C4-2B (cell line): ENCODE data around the gene SMG6.

ENCODE experiments used
- ZFX ChIP-seq: fragments of 450-650 bp; IDR thresholded peaks from 2 replicates; pipeline ENCODE4 v1.6.1; 2017
- TF ChIP-seq, protein P1 (sequence below): fragments of 450-650 bp; conservative IDR thresholded peaks from 2 replicates; pipeline ENCODE4 v1.5.1; 2017; ENCODE audit warnings: mild to moderate bottlenecking

DNA sequence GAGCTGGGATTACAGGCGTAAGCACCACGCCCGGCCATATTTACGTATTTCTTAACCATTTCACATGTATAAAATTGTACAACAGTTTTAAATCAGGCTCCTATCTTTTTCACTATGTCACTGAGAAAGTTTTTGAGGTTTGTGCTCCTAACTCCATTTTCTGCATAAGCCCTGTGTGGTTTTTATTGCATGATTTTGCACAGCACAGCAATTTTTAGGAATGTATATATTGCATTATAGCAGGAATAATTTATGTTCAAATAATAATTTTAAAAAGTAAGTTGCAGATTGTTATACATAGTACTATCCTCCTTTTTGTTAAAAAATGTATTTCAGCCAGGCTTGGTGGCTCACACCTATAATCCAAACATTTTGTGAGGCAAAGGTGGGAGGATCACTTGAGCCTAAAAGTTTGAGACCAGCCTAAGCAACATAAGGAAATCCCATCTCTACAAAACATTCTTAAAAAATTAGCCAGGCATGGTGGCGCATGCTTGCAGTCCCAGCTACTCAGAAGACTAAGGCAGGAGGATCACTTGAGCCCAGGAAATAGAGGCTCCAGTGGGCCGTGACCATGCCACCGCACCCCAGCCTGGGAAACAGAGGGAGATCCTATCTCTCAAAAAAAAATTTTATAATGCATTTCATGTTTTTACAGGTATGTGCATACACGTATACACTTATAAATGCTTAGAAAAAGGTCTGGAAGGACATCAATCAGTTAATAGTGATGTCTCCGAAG, 26.0 kb downstream of the SMG6 start:
- TF ChIP-seq, protein P1, sequence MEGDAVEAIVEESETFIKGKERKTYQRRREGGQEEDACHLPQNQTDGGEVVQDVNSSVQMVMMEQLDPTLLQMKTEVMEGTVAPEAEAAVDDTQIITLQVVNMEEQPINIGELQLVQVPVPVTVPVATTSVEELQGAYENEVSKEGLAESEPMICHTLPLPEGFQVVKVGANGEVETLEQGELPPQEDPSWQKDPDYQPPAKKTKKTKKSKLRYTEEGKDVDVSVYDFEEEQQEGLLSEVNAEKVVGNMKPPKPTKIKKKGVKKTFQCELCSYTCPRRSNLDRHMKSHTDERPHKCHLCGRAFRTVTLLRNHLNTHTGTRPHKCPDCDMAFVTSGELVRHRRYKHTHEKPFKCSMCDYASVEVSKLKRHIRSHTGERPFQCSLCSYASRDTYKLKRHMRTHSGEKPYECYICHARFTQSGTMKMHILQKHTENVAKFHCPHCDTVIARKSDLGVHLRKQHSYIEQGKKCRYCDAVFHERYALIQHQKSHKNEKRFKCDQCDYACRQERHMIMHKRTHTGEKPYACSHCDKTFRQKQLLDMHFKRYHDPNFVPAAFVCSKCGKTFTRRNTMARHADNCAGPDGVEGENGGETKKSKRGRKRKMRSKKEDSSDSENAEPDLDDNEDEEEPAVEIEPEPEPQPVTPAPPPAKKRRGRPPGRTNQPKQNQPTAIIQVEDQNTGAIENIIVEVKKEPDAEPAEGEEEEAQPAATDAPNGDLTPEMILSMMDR, result no peak
- TF ChIP-seq ZFX, result no peak
